GM23338 (cell line): Measurements from ENCODE around the gene DOCK4. TPM values are rescaled to one million over a fixed set of nuclear protein-coding genes. Genes with fewer than 3 reads are reported as not detected.

Source experiments
- ATAC-seq: fragments of 200-7000 bp; cut with Tn5 transposase; 3 replicates; pipeline ENCODE4 v1.9.1; 2020
- DNase-seq: peaks from one replicate; pipeline ENCODE4 v3.0.0-alpha.2; 2015; ENCODE audit warnings: low spot score
- H2AFZ ChIP-seq: fragments of 200-600 bp; sonication (generic); 2 replicates; pipeline ENCODE4 v1.8.0; 2016; ENCODE audit warnings: antibody characterized with exemption, mild to moderate bottlenecking, moderate library complexity
- H3F3A ChIP-seq: fragments of 200-600 bp; sonication (generic); replicated peaks from 2 replicates; pipeline ENCODE4 v1.8.0; 2017; ENCODE audit warnings: antibody characterized with exemption, mixed run types, low read depth
- H3K27ac ChIP-seq: fragments of 200-600 bp; sonication (generic); 2 replicates; pipeline ENCODE4 v1.6.1; 2016; ENCODE audit warnings: low read depth
- H3K27me3 ChIP-seq: fragments of 200-600 bp; sonication (generic); 2 replicates; pipeline ENCODE4 v1.8.0; 2016; ENCODE audit warnings: mild to moderate bottlenecking, mixed run types, moderate library complexity; ENCODE audit not compliant: insufficient read depth
- H3K36me3 ChIP-seq: fragments of 200-600 bp; sonication (generic); 2 replicates; pipeline ENCODE4 v1.8.0; 2016; ENCODE audit warnings: mild to moderate bottlenecking; ENCODE audit not compliant: insufficient read depth
- H3K4me1 ChIP-seq: fragments of 200-600 bp; sonication (generic); 2 replicates; pipeline ENCODE4 v1.8.0; 2016; ENCODE audit warnings: mild to moderate bottlenecking, moderate library complexity; ENCODE audit not compliant: insufficient read depth
- H3K4me2 ChIP-seq: fragments of 200-600 bp; sonication (generic); 2 replicates; pipeline ENCODE4 v1.7.1; 2017; ENCODE audit warnings: mixed run types
- H3K4me3 ChIP-seq: fragments of 200-600 bp; sonication (generic); 2 replicates; pipeline ENCODE4 v1.6.1; 2016; ENCODE audit warnings: mixed run types
- H3K79me2 ChIP-seq: fragments of 200-600 bp; sonication (generic); replicated peaks from 2 replicates; pipeline ENCODE4 v1.8.0; 2017; ENCODE audit warnings: mild to moderate bottlenecking; ENCODE audit not compliant: insufficient read depth
- H3K9me2 ChIP-seq: fragments of 200-600 bp; sonication (generic); 2 replicates; pipeline ENCODE4 v1.8.0; 2017; ENCODE audit not compliant: insufficient read depth
- H4K20me1 ChIP-seq: fragments of 200-600 bp; sonication (generic); replicated peaks from 2 replicates; pipeline ENCODE4 v1.8.0; 2017; ENCODE audit warnings: mild to moderate bottlenecking; ENCODE audit not compliant: insufficient read depth
- H3K27ac Mint-ChIP-seq: 2 replicates; pipeline ENCODE4 v1.8.0; 2020; ENCODE audit warnings: inconsistent platforms, mild to moderate bottlenecking, moderate library complexity, mixed read lengths
- H3K27me3 Mint-ChIP-seq: 3 replicates; pipeline ENCODE4 v1.8.0; 2022; ENCODE audit warnings: low read depth, mild to moderate bottlenecking, moderate library complexity, mixed read lengths, inconsistent platforms; ENCODE audit not compliant: insufficient read depth, poor library complexity
- H3K36me3 Mint-ChIP-seq: 3 replicates; pipeline ENCODE4 v1.8.0; 2021; ENCODE audit warnings: low read depth, mild to moderate bottlenecking, inconsistent platforms, moderate library complexity, mixed read lengths
- H3K4me1 Mint-ChIP-seq: 3 replicates; pipeline ENCODE4 v1.8.0; 2020; ENCODE audit warnings: mild to moderate bottlenecking, inconsistent platforms, mixed read lengths
- H3K4me3 Mint-ChIP-seq: 3 replicates; pipeline ENCODE4 v1.8.0; 2021; ENCODE audit warnings: moderate library complexity, mild to moderate bottlenecking, inconsistent platforms, mixed read lengths
- H3K9me3 Mint-ChIP-seq: 3 replicates; pipeline ENCODE4 v1.8.0; 2020; ENCODE audit warnings: moderate library complexity, mild to moderate bottlenecking, inconsistent platforms, mixed read lengths
- CREB1 ChIP-seq: fragments of 250-450 bp; sonication (Bioruptor Pico); IDR thresholded peaks from 2 replicates; pipeline ENCODE4 v1.5.0; 2020; ENCODE audit warnings: low read depth, mild to moderate bottlenecking, moderate library complexity
- EZH2 ChIP-seq: fragments of 200-600 bp; sonication (generic); IDR thresholded peaks from one replicate; pipeline ENCODE4 v1.8.0; 2017; ENCODE audit warnings: antibody characterized with exemption, mild to moderate bottlenecking, low read depth; ENCODE audit not compliant: unreplicated experiment
- JUNB ChIP-seq: IDR thresholded peaks from one replicate; pipeline ENCODE4 v1.6.1; 2016; ENCODE audit warnings: antibody characterized with exemption; ENCODE audit not compliant: unreplicated experiment
- NANOG ChIP-seq: IDR thresholded peaks from 2 replicates; pipeline ENCODE4 v1.6.1; 2016; ENCODE audit warnings: antibody characterized with exemption, borderline replicate concordance
- ZNF114 ChIP-seq: fragments of 250-450 bp; sonication (Bioruptor Pico); IDR thresholded peaks from 2 replicates; pipeline ENCODE4 v1.5.0; 2020; ENCODE audit warnings: mild to moderate bottlenecking, moderate library complexity
- ZNF331 ChIP-seq: fragments of 250-450 bp; sonication (Bioruptor Pico); IDR thresholded peaks from 2 replicates; pipeline ENCODE4 v1.5.0; 2020; ENCODE audit warnings: low read depth, mild to moderate bottlenecking, moderate library complexity
- polyA plus RNA-seq: library from polyadenylated mRNA; unstranded; fragments of >200 nt; fragmentation: Nextera tagmentation; extraction: Ambion mirVana; gene quantifications from 2 replicates; pipeline ENCODE4 v1.2.1, GENCODE V29; 2016
- total RNA-seq: library from RNA; depleted of rRNA; stranded (reverse); fragments of >200 nt; shearing (Covaris generic); gene quantifications from 2 replicates; pipeline ENCODE4 v1.2.3, GENCODE V29; 2014
- TF ChIP-seq, protein P1 (sequence below): IDR thresholded peaks from one replicate; pipeline ENCODE4 v1.6.1; 2018; ENCODE audit warnings: antibody characterized with exemption; ENCODE audit not compliant: unreplicated experiment
- TF ChIP-seq, protein P2 (sequence below): IDR thresholded peaks from 2 replicates; pipeline ENCODE4 v1.6.1; 2016; ENCODE audit warnings: antibody characterized with exemption
- TF ChIP-seq, protein P3 (sequence below): fragments of 250-450 bp; sonication (Bioruptor Pico); IDR thresholded peaks from 2 replicates; pipeline ENCODE4 v1.5.0; 2020; ENCODE audit warnings: mild to moderate bottlenecking, moderate library complexity

DOCK4 gene
- total and polyA plus RNA-seq, 2 experiments from 2014 or later: 6.3 to 33.8 TPM

DNA sequence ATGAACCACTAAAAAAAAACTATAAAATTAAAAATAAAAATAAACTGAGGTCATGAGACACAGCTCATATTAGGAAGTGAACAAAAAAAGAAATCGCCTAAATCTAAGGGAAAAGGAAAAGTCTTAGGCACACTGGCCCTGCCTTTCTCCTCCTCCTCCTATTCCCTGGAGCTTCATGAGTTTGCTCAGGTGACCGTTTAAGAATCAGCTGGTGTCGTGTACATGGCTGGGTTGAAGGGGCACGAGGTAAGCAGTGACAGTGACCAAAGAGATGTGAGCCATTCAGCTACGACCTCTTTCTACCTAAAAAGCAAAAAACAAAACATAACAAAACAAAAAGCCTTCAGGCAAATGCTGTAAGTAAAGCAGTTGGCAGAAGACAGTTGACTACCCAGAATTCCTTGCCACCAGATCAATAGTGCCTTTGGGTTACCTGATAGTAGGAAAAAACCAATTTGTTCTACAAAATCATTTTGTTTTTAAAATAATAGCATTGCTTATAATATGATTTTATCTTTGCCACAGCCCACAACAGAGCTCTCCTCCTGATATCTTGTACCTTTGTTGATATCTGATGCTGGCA, 135.4 kb downstream of the DOCK4 start:
- Histone ChIP-seq H3K9me2 (peaks cover 2% of the 10 kb centered on the region; the same call in 1 of the 2 replicates), H4K20me1 (0 out of 2 replicates have a peak, but pooled peaks cover 4% of the 10 kb centered on the region), H3F3A (no peaks in the 10 kb centered on the region), H3K4me2 (no peak overlapping the region), H3K79me2 (peaks cover 15% of the 10 kb centered on the region), H3K4me3 (no peak overlapping the region), H3K27me3 (no peaks in the 10 kb centered on the region), H2AFZ (no peak overlapping the region), H3K36me3 (no peaks in the 10 kb centered on the region), H3K27ac (no peak overlapping the region), H3K4me1 (peaks cover 5% of the 10 kb centered on the region; the same call in 1 of the 2 replicates)
- H3K9me3 Mint-ChIP-seq: no peaks in the 10 kb centered on the region; the same call in 2 of the 3 replicates
- peaks cover 25% of the 10 kb centered on the region for H3K4me1 Mint-ChIP-seq
- TF ChIP-seq, protein P1, sequence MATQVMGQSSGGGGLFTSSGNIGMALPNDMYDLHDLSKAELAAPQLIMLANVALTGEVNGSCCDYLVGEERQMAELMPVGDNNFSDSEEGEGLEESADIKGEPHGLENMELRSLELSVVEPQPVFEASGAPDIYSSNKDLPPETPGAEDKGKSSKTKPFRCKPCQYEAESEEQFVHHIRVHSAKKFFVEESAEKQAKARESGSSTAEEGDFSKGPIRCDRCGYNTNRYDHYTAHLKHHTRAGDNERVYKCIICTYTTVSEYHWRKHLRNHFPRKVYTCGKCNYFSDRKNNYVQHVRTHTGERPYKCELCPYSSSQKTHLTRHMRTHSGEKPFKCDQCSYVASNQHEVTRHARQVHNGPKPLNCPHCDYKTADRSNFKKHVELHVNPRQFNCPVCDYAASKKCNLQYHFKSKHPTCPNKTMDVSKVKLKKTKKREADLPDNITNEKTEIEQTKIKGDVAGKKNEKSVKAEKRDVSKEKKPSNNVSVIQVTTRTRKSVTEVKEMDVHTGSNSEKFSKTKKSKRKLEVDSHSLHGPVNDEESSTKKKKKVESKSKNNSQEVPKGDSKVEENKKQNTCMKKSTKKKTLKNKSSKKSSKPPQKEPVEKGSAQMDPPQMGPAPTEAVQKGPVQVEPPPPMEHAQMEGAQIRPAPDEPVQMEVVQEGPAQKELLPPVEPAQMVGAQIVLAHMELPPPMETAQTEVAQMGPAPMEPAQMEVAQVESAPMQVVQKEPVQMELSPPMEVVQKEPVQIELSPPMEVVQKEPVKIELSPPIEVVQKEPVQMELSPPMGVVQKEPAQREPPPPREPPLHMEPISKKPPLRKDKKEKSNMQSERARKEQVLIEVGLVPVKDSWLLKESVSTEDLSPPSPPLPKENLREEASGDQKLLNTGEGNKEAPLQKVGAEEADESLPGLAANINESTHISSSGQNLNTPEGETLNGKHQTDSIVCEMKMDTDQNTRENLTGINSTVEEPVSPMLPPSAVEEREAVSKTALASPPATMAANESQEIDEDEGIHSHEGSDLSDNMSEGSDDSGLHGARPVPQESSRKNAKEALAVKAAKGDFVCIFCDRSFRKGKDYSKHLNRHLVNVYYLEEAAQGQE: no peak
- TF ChIP-seq, protein P2, sequence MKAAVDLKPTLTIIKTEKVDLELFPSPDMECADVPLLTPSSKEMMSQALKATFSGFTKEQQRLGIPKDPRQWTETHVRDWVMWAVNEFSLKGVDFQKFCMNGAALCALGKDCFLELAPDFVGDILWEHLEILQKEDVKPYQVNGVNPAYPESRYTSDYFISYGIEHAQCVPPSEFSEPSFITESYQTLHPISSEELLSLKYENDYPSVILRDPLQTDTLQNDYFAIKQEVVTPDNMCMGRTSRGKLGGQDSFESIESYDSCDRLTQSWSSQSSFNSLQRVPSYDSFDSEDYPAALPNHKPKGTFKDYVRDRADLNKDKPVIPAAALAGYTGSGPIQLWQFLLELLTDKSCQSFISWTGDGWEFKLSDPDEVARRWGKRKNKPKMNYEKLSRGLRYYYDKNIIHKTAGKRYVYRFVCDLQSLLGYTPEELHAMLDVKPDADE: no peak
- no peak for TF ChIP-seq ZNF114 (CRISPR knock-in tag)
- no peak for TF ChIP-seq ZNF331 (CRISPR knock-in tag)
- TF ChIP-seq JUNB: no peak
- TF ChIP-seq, protein P3, sequence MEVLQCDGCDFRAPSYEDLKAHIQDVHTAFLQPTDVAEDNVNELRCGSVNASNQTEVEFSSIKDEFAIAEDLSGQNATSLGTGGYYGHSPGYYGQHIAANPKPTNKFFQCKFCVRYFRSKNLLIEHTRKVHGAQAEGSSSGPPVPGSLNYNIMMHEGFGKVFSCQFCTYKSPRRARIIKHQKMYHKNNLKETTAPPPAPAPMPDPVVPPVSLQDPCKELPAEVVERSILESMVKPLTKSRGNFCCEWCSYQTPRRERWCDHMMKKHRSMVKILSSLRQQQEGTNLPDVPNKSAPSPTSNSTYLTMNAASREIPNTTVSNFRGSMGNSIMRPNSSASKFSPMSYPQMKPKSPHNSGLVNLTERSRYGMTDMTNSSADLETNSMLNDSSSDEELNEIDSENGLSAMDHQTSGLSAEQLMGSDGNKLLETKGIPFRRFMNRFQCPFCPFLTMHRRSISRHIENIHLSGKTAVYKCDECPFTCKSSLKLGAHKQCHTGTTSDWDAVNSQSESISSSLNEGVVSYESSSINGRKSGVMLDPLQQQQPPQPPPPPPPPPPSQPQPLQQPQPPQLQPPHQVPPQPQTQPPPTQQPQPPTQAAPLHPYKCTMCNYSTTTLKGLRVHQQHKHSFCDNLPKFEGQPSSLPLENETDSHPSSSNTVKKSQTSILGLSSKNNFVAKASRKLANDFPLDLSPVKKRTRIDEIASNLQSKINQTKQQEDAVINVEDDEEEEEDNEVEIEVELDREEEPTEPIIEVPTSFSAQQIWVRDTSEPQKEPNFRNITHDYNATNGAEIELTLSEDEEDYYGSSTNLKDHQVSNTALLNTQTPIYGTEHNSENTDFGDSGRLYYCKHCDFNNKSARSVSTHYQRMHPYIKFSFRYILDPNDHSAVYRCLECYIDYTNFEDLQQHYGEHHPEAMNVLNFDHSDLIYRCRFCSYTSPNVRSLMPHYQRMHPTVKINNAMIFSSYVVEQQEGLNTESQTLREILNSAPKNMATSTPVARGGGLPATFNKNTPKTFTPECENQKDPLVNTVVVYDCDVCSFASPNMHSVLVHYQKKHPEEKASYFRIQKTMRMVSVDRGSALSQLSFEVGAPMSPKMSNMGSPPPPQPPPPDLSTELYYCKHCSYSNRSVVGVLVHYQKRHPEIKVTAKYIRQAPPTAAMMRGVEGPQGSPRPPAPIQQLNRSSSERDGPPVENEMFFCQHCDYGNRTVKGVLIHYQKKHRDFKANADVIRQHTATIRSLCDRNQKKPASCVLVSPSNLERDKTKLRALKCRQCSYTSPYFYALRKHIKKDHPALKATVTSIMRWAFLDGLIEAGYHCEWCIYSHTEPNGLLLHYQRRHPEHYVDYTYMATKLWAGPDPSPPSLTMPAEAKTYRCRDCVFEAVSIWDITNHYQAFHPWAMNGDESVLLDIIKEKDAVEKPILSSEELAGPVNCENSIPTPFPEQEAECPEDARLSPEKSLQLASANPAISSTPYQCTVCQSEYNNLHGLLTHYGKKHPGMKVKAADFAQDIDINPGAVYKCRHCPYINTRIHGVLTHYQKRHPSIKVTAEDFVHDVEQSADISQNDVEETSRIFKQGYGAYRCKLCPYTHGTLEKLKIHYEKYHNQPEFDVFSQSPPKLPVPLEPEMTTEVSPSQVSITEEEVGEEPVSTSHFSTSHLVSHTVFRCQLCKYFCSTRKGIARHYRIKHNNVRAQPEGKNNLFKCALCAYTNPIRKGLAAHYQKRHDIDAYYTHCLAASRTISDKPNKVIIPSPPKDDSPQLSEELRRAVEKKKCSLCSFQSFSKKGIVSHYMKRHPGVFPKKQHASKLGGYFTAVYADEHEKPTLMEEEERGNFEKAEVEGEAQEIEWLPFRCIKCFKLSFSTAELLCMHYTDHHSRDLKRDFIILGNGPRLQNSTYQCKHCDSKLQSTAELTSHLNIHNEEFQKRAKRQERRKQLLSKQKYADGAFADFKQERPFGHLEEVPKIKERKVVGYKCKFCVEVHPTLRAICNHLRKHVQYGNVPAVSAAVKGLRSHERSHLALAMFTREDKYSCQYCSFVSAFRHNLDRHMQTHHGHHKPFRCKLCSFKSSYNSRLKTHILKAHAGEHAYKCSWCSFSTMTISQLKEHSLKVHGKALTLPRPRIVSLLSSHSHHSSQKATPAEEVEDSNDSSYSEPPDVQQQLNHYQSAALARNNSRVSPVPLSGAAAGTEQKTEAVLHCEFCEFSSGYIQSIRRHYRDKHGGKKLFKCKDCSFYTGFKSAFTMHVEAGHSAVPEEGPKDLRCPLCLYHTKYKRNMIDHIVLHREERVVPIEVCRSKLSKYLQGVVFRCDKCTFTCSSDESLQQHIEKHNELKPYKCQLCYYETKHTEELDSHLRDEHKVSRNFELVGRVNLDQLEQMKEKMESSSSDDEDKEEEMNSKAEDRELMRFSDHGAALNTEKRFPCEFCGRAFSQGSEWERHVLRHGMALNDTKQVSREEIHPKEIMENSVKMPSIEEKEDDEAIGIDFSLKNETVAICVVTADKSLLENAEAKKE (CRISPR knock-in tag): no peak
- no peak for TF ChIP-seq CREB1
- TF ChIP-seq NANOG: no peak
- TF ChIP-seq EZH2: no peak
- DNase-seq: no peak
- no peak overlapping the region for H3K27ac Mint-ChIP-seq
- ATAC-seq: no peak
- H3K4me3 Mint-ChIP-seq: no peak overlapping the region
- H3K36me3 Mint-ChIP-seq: 0 out of 3 replicates have a peak, but pooled peaks cover 5% of the 10 kb centered on the region
- H3K27me3 Mint-ChIP-seq: no peaks in the 10 kb centered on the region
